ENCODE data around the gene DRICH1. TPM values are rescaled to one million over a fixed set of nuclear protein-coding genes. Genes with fewer than 3 reads are reported as not detected.

DRICH1 gene
- total RNA-seq, 1 experiment from 2014 or later = 0.45 TPM

DNA sequence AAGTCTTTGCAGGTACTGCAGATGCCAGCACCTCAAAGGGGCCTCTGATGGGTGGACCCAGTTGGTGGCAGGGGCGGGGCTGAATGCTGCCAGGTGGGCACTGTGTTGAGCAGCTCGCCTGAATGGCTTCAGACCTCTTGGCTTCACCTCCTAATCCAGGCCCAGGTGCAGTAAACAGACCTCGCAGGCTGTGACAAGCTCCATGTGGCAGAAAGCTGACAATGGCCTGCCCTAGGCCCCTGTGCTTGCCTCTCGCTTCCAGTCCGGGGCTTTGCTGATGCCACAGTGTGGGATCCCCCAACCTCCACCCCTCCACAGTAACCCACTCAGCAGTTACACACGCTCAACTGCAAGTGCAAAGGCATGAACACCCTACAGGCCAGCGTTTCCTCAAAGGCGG is 61.4 kb downstream of the DRICH1 start:
- ChIA-PET POLR2A (ENCODE audit: low non-redundant PET) (no interaction called here), CTCF (no interaction called here)
- Histone ChIP-seq H3K36me3 (ENCODE audit: insufficient read depth, low read length, poor library complexity, severe bottlenecking) (no peaks in the 10 kb centered on the region), H3K9me3 (ENCODE audit: low read depth, low read length, poor library complexity, severe bottlenecking) (no peaks in the 10 kb centered on the region), H3K27ac (ENCODE audit: low read depth, low read length, poor library complexity, severe bottlenecking) (no peak overlapping the region), H3K4me3 (ENCODE audit: low read depth, low read length, poor library complexity, severe bottlenecking) (no peak overlapping the region), H3K27me3 (replicated peaks; ENCODE audit: insufficient read depth, low read depth, low read length, poor library complexity) (peaks cover 5% of the 10 kb centered on the region), H3K4me1 (ENCODE audit: insufficient read depth, low read length, poor library complexity, severe bottlenecking) (peaks cover 3% of the 10 kb centered on the region)
- intact Hi-C loops (cut with micrococcal nuclease; ENCODE audit: unreplicated experiment) = no loop called here
- TF ChIP-seq, protein P1, sequence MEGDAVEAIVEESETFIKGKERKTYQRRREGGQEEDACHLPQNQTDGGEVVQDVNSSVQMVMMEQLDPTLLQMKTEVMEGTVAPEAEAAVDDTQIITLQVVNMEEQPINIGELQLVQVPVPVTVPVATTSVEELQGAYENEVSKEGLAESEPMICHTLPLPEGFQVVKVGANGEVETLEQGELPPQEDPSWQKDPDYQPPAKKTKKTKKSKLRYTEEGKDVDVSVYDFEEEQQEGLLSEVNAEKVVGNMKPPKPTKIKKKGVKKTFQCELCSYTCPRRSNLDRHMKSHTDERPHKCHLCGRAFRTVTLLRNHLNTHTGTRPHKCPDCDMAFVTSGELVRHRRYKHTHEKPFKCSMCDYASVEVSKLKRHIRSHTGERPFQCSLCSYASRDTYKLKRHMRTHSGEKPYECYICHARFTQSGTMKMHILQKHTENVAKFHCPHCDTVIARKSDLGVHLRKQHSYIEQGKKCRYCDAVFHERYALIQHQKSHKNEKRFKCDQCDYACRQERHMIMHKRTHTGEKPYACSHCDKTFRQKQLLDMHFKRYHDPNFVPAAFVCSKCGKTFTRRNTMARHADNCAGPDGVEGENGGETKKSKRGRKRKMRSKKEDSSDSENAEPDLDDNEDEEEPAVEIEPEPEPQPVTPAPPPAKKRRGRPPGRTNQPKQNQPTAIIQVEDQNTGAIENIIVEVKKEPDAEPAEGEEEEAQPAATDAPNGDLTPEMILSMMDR (conservative IDR thresholded peaks at IDR 0.05; ENCODE audit: low read depth, low read length) = no peak
- no peak for DNase-seq (ENCODE audit: low spot score)
- no TSS peak for BruUV-seq (replicated peaks)

DNA sequence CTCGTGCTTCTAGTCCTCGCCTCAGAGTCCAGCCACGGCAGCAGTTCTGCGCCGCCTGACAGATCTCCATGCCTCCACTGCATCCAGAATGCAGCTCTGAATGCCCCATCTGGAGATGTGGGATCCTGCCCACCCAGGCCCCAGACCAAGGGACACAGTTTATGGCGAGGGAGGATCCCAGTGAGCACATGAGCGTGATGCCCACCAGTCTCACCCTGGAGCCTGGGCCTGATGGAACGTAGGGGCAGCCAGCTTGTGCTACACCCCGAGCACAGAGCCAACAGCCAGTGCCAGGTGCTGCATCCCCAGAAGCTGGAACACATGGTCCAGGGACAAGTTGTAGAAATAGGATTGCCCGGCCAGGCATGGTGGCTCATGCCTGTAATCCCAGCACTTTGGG is 62.4 kb downstream of the DRICH1 start:
- intact Hi-C loops (cut with micrococcal nuclease; ENCODE audit: unreplicated experiment) = no loop called here
- no peak for DNase-seq (ENCODE audit: low spot score)
- no peaks in the 10 kb centered on the region for H3K36me3 ChIP-seq (ENCODE audit: insufficient read depth, low read length, poor library complexity, severe bottlenecking)
- H3K27ac ChIP-seq (ENCODE audit: low read depth, low read length, poor library complexity, severe bottlenecking) = no peak overlapping the region
- TF ChIP-seq EZH2 (IDR thresholded peaks at IDR 0.05; ENCODE audit: borderline replicate concordance, low read depth, low read length, poor library complexity, severe bottlenecking) = no peak
- TF ChIP-seq, protein P1 (conservative IDR thresholded peaks at IDR 0.05; ENCODE audit: low read depth, low read length) = no peak
- no TSS peak for BruUV-seq (replicated peaks)
- ChIA-PET CTCF (no interaction called here), POLR2A (ENCODE audit: low non-redundant PET) (no interaction called here)
- H3K4me3 ChIP-seq (ENCODE audit: low read depth, low read length, poor library complexity, severe bottlenecking) = no peak overlapping the region
- H3K27me3 ChIP-seq (replicated peaks; ENCODE audit: insufficient read depth, low read depth, low read length, poor library complexity) = peaks cover 9% of the 10 kb centered on the region
- no peaks in the 10 kb centered on the region for H3K9me3 ChIP-seq (ENCODE audit: low read depth, low read length, poor library complexity, severe bottlenecking)
- H3K4me1 ChIP-seq (ENCODE audit: insufficient read depth, low read length, poor library complexity, severe bottlenecking) = peaks cover 5% of the 10 kb centered on the region

DNA sequence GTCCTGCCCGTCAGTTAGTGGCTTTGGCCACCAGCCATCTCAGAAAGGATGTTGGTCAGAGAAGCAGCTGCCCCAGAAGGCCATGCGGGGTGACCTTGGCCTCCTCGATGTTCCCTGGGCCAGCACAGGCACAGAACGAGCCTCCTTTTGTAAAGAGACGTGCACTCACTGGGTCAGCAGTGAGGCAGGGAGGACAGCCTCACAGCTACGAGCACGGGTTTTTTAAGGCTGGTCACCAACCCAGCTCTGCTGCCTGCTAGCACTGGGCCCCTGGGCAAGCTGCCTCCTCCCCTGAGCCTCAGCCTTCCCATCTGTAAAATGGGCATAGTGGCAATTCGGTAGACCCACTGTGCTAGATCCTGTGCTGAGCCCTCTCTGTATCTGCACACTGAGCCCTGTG is 62.8 kb downstream of the DRICH1 start:
- TF ChIP-seq EZH2 (IDR thresholded peaks at IDR 0.05; ENCODE audit: borderline replicate concordance, low read depth, low read length, poor library complexity, severe bottlenecking) = no peak
- TF ChIP-seq, protein P1 (conservative IDR thresholded peaks at IDR 0.05; ENCODE audit: low read depth, low read length) = no peak
- H3K9me3 ChIP-seq (ENCODE audit: low read depth, low read length, poor library complexity, severe bottlenecking) = no peaks in the 10 kb centered on the region
- H3K27ac ChIP-seq (ENCODE audit: low read depth, low read length, poor library complexity, severe bottlenecking) = no peak overlapping the region
- DNase-seq (ENCODE audit: low spot score) = no peak
- BruUV-seq (replicated peaks) = no TSS peak
- H3K36me3 ChIP-seq (ENCODE audit: insufficient read depth, low read length, poor library complexity, severe bottlenecking) = no peaks in the 10 kb centered on the region
- ChIA-PET POLR2A (ENCODE audit: low non-redundant PET) (no interaction called here), CTCF (no interaction called here)
- H3K27me3 ChIP-seq (replicated peaks; ENCODE audit: insufficient read depth, low read depth, low read length, poor library complexity) = peaks cover 13% of the 10 kb centered on the region
- H3K4me1 ChIP-seq (ENCODE audit: insufficient read depth, low read length, poor library complexity, severe bottlenecking) = peaks cover 5% of the 10 kb centered on the region
- H3K4me3 ChIP-seq (ENCODE audit: low read depth, low read length, poor library complexity, severe bottlenecking) = no peak overlapping the region
- intact Hi-C loops (cut with micrococcal nuclease; ENCODE audit: unreplicated experiment) = no loop called here

Measured in A673 (cell line).